ENCODE results near the gene TMOD1. TPM values are rescaled to one million over a fixed set of nuclear protein-coding genes. Genes with fewer than 3 reads are reported as not detected.
"Not testable (repeated sequence)": the region's sequence is repeated elsewhere in the genome, so short reads cannot be mapped to it uniquely, and the experiment has no call there.

TMOD1 gene
- total RNA-seq, 3 donors from 2014 or later (not counting 1 experiment from before 2014, with no cell fraction given) = 1.9 to 3.2 (median 2.0) TPM

GRCh38 chr9:97584778-97585177 is 83.3 kb downstream of the TMOD1 start:
- H3K9me3 Mint-ChIP-seq; H3K27ac ChIP-seq (ENCODE audit: low read length); H3K27me3 ChIP-seq (ENCODE audit: control insufficient read depth, insufficient read depth, low read length); ATAC-seq; intact Hi-C loops (cut with micrococcal nuclease); H3K4me3 ChIP-seq (ENCODE audit: low read length); H3K4me1 Mint-ChIP-seq; H3K4me3 Mint-ChIP-seq; H3K27ac Mint-ChIP-seq; H3K36me3 ChIP-seq (ENCODE audit: control insufficient read depth, insufficient read depth, low read length); H3K36me3 Mint-ChIP-seq; H3K4me1 ChIP-seq (ENCODE audit: control insufficient read depth, insufficient read depth, low read length); DNase-seq; H3K9me3 ChIP-seq (ENCODE audit: control insufficient read depth, insufficient read depth, low read length); H3K27me3 Mint-ChIP-seq (ENCODE audit: low read depth in 2 of 2): not testable (repeated sequence)
- no CpG with 5 or more reads among the region's 2 CpGs for WGBS (ENCODE audit: insufficient coverage)

- H3K4me3 Mint-ChIP-seq; H3K9me3 ChIP-seq (ENCODE audit: control insufficient read depth, insufficient read depth, low read length); H3K4me1 ChIP-seq (ENCODE audit: control insufficient read depth, insufficient read depth, low read length); H3K4me3 ChIP-seq (ENCODE audit: low read length); H3K4me1 Mint-ChIP-seq; intact Hi-C loops (cut with micrococcal nuclease); H3K27ac Mint-ChIP-seq; H3K36me3 Mint-ChIP-seq; H3K36me3 ChIP-seq (ENCODE audit: control insufficient read depth, insufficient read depth, low read length); H3K9me3 Mint-ChIP-seq; DNase-seq; H3K27ac ChIP-seq (ENCODE audit: low read length); H3K27me3 ChIP-seq (ENCODE audit: control insufficient read depth, insufficient read depth, low read length); ATAC-seq: not testable (repeated sequence)
- H3K27me3 Mint-ChIP-seq (ENCODE audit: low read depth in 2 of 2) = peaks cover 0 to 12% of the 10 kb centered on the region in 2 donors
- 96% methylated on average over 4 of the region's 7 CpGs for WGBS (ENCODE audit: insufficient coverage)
These were observed 85.4 kb downstream of the TMOD1 start for GRCh38 chr9:97586909-97587308.

GRCh38 chr9:97591535-97591934 is 90.1 kb downstream of the TMOD1 start:
- Histone ChIP-seq H3K4me3 (ENCODE audit: low read length) (no peak overlapping the region), H3K36me3 (ENCODE audit: control insufficient read depth, insufficient read depth, low read length) (no peaks in the 10 kb centered on the region), H3K9me3 (ENCODE audit: control insufficient read depth, insufficient read depth, low read length) (no peaks in the 10 kb centered on the region), H3K27ac (ENCODE audit: low read length) (no peak overlapping the region), H3K4me1 (ENCODE audit: control insufficient read depth, insufficient read depth, low read length) (no peaks in the 10 kb centered on the region), H3K27me3 (ENCODE audit: control insufficient read depth, insufficient read depth, low read length) (no peaks in the 10 kb centered on the region)
- no peak overlapping the region for H3K4me3 Mint-ChIP-seq
- intact Hi-C loops (cut with micrococcal nuclease) = no loop called here
- no peak for DNase-seq
- H3K27ac Mint-ChIP-seq = no peak overlapping the region
- H3K4me1 Mint-ChIP-seq = no peaks in the 10 kb centered on the region
- WGBS (ENCODE audit: insufficient coverage) = 88% methylated on average over 6 of the region's 6 CpGs
- no peaks in the 10 kb centered on the region for H3K36me3 Mint-ChIP-seq
- no peak for ATAC-seq
- TF ChIP-seq CTCF (IDR thresholded peaks at IDR 0.05) = no peak
- peaks cover 4 to 12% of the 10 kb centered on the region in 2 donors for H3K27me3 Mint-ChIP-seq (ENCODE audit: low read depth in 2 of 2)
- H3K9me3 Mint-ChIP-seq = peaks cover 0 to 2% of the 10 kb centered on the region in 2 donors

GRCh38 chr9:97592126-97592525 is 90.7 kb downstream of the TMOD1 start:
- Mint-ChIP-seq H3K36me3 (no peaks in the 10 kb centered on the region), H3K27ac (no peak overlapping the region), H3K27me3 (ENCODE audit: low read depth in 2 of 2) (peaks cover 4 to 12% of the 10 kb centered on the region in 2 donors), H3K4me3 (no peak overlapping the region), H3K9me3 (peaks cover 0 to 2% of the 10 kb centered on the region in 2 donors), H3K4me1 (no peaks in the 10 kb centered on the region)
- no peak for TF ChIP-seq CTCF (IDR thresholded peaks at IDR 0.05)
- H3K4me1 ChIP-seq (ENCODE audit: control insufficient read depth, insufficient read depth, low read length) = no peaks in the 10 kb centered on the region
- H3K27me3 ChIP-seq (ENCODE audit: control insufficient read depth, insufficient read depth, low read length) = no peaks in the 10 kb centered on the region
- 87% methylated on average over 1 of the region's 1 CpG for WGBS (ENCODE audit: insufficient coverage)
- no peaks in the 10 kb centered on the region for H3K36me3 ChIP-seq (ENCODE audit: control insufficient read depth, insufficient read depth, low read length)
- no peaks in the 10 kb centered on the region for H3K9me3 ChIP-seq (ENCODE audit: control insufficient read depth, insufficient read depth, low read length)
- ATAC-seq (no peak), DNase-seq (no peak)
- no peak overlapping the region for H3K27ac ChIP-seq (ENCODE audit: low read length)
- intact Hi-C loops (cut with micrococcal nuclease) = no loop called here
- no peak overlapping the region for H3K4me3 ChIP-seq (ENCODE audit: low read length)

All from natural killer cell (primary cell).